A549 (cell line): ENCODE results near the gene FARSB. TPM values are rescaled to one million over a fixed set of nuclear protein-coding genes. Genes with fewer than 3 reads are reported as not detected.

Source experiments
- ATAC-seq, 2 experiments: fragments of 200-7000 bp in 1 of 2; fragments of >200 bp in 1 of 2; cut with Nextera tagmentation in 1 of 2; cut with Tn5 transposase in 1 of 2; 3 replicates each; pipeline versions ENCODE4 v1.8.0 to v1.9.1; 2018 to 2020; ENCODE audit warnings: mild to moderate bottlenecking in 1 of 2, moderate library complexity in 1 of 2
- CTCF ChIA-PET: fragments of 300-600 bp; sonication (Branson Sonifier 250); formaldehyde crosslinking; extraction: SDS; loops from one replicate; lab custom pipeline; 2021; ENCODE audit warnings: antibody characterized with exemption, inconsistent platforms; lab: Yijun Ruan, JAX
- POLR2A ChIA-PET: fragments of 350-600 bp; formaldehyde crosslinking; extraction: SDS; loops from one replicate; lab custom pipeline; 2021; ENCODE audit warnings: antibody characterized with exemption, inconsistent platforms; lab: Yijun Ruan, JAX
- DNase-seq, 2 experiments: peaks; one replicate each; pipeline versions ENCODE4 v3.0.0 to v3.0.0-alpha.2; 2011 to 2016; ENCODE audit warnings: low read depth in 1 of 2, low spot score in 1 of 2
- FAIRE-seq: peaks from 2 replicates; lab custom pipeline; 2011; peaks lifted over from hg19 to GRCh38; lab: Jason Lieb, UNC
- H3K27ac ChIP-seq, 2 experiments: fragments of >200 bp; sonication (Bioruptor Twin); formaldehyde crosslinking; 3 replicates each; pipeline ENCODE4 v1.5.1; 2016 to 2017
- H3K4me1 ChIP-seq: fragments of >200 bp; sonication (Bioruptor Twin); formaldehyde crosslinking; 3 replicates; pipeline ENCODE4 v1.6.1; 2016
- H3K4me2 ChIP-seq: fragments of >200 bp; sonication (Bioruptor Twin); formaldehyde crosslinking; 3 replicates; pipeline ENCODE4 v1.6.1; 2016
- H3K4me3 ChIP-seq: fragments of >200 bp; sonication (Bioruptor Twin); formaldehyde crosslinking; 3 replicates; pipeline ENCODE4 v1.5.1; 2016
- H3K9me3 ChIP-seq: fragments of >200 bp; sonication (Bioruptor Twin); formaldehyde crosslinking; 3 replicates; pipeline ENCODE4 v1.6.1; 2016
- ATOH8 ChIP-seq: fragments of 250-450 bp; sonication (Bioruptor Pico); IDR thresholded peaks from 2 replicates; pipeline ENCODE4 v1.5.0; 2020; ENCODE audit warnings: low read depth, mild to moderate bottlenecking, moderate library complexity
- CBX2 ChIP-seq: fragments of 200-600 bp; sonication (generic); IDR thresholded peaks from 2 replicates; pipeline ENCODE4 v1.6.1; 2016; ENCODE audit warnings: low read depth, mild to moderate bottlenecking, borderline replicate concordance
- CBX8 ChIP-seq: fragments of 200-600 bp; sonication (generic); IDR thresholded peaks from 2 replicates; pipeline ENCODE4 v1.6.1; 2016
- CEBPB ChIP-seq, 2 experiments: fragments of >200 bp in 1 of 2; sonication (Bioruptor Twin) in 1 of 2; formaldehyde crosslinking in 1 of 2; IDR thresholded peaks; 2 replicates each; pipeline ENCODE4 v1.6.1; 2012 to 2016
- CHD2 ChIP-seq: fragments of 150-350 bp; IDR thresholded peaks from 2 replicates; pipeline ENCODE4 v1.6.1; 2014; ENCODE audit warnings: low read length; ENCODE audit not compliant: partially characterized antibody
- EHF ChIP-seq: fragments of 250-450 bp; sonication (Bioruptor Pico); IDR thresholded peaks from 2 replicates; pipeline ENCODE4 v1.5.0; 2020; ENCODE audit warnings: mild to moderate bottlenecking
- EHMT2 ChIP-seq: fragments of 200-600 bp; sonication (generic); IDR thresholded peaks from 2 replicates; pipeline ENCODE4 v1.6.1; 2016; ENCODE audit warnings: antibody characterized with exemption, low read depth, mild to moderate bottlenecking, moderate library complexity
- ELK1 ChIP-seq: fragments of 150-350 bp; IDR thresholded peaks from 2 replicates; pipeline ENCODE4 v1.6.1; 2014; ENCODE audit warnings: low read depth, mild to moderate bottlenecking, low read length
- ESRRA ChIP-seq: fragments of 150-350 bp; IDR thresholded peaks from 2 replicates; pipeline ENCODE4 v1.6.1; 2014; ENCODE audit warnings: mild to moderate bottlenecking, low read length, borderline replicate concordance
- FOSB ChIP-seq: fragments of 250-450 bp; sonication (Bioruptor Pico); IDR thresholded peaks from 2 replicates; pipeline ENCODE4 v1.5.0; 2020; ENCODE audit warnings: mild to moderate bottlenecking, moderate library complexity
- HOXA7 ChIP-seq: fragments of 250-450 bp; sonication (Bioruptor Pico); IDR thresholded peaks from 2 replicates; pipeline ENCODE4 v1.5.0; 2020; ENCODE audit warnings: mild to moderate bottlenecking, moderate library complexity
- HOXB13 ChIP-seq: fragments of 250-450 bp; sonication (Bioruptor Pico); IDR thresholded peaks from 2 replicates; pipeline ENCODE4 v1.5.0; 2020; ENCODE audit warnings: low read depth, mild to moderate bottlenecking, moderate library complexity
- HOXB5 ChIP-seq: fragments of 250-450 bp; sonication (Bioruptor Pico); IDR thresholded peaks from 2 replicates; pipeline ENCODE4 v1.5.0; 2020; ENCODE audit warnings: mild to moderate bottlenecking, moderate library complexity
- JUNB ChIP-seq: fragments of >200 bp; sonication (Bioruptor Twin); formaldehyde crosslinking; IDR thresholded peaks from 2 replicates; pipeline ENCODE4 v1.6.1; 2016
- KDM5A ChIP-seq: fragments of 200-600 bp; sonication (generic); IDR thresholded peaks from 2 replicates; pipeline ENCODE4 v1.6.1; 2016; ENCODE audit warnings: antibody characterized with exemption, mild to moderate bottlenecking
- MAFK ChIP-seq: fragments of 450-650 bp; IDR thresholded peaks from 2 replicates; pipeline ENCODE4 v1.6.1; 2014; ENCODE audit not compliant: partially characterized antibody
- MYC ChIP-seq: IDR thresholded peaks from 2 replicates; pipeline ENCODE4 v1.6.1; 2012; ENCODE audit warnings: mild to moderate bottlenecking, inconsistent platforms, low read length, improper control_type of control experiment, borderline replicate concordance
- SREBF2 ChIP-seq: fragments of 450-650 bp; IDR thresholded peaks from 2 replicates; pipeline ENCODE4 v1.6.1; 2014; ENCODE audit warnings: mild to moderate bottlenecking, moderate library complexity
- USF2 ChIP-seq: fragments of 450-650 bp; IDR thresholded peaks from 2 replicates; pipeline ENCODE4 v1.6.1; 2014; ENCODE audit warnings: antibody characterized with exemption
- ZFP36 ChIP-seq: fragments of 450-650 bp; IDR thresholded peaks from 2 replicates; pipeline ENCODE4 v1.6.1; 2014; ENCODE audit warnings: borderline replicate concordance; ENCODE audit not compliant: partially characterized antibody
- ZNF302 ChIP-seq: fragments of 250-450 bp; sonication (Bioruptor Pico); IDR thresholded peaks from 2 replicates; pipeline ENCODE4 v1.9.0; 2021; ENCODE audit warnings: inconsistent platforms, mild to moderate bottlenecking, moderate library complexity
- WGBS: methylation state at CpG from one replicate; pipeline ENCODE4 v1.1.6; 2017; ENCODE audit errors: missing lambda C conversion rate; 5-methylcytosine and 5-hydroxymethylcytosine counted together
- polyA plus RNA-seq, 4 experiments: library from polyadenylated mRNA; depleted of rRNA in 3 of 4; stranded (reverse); fragments of >200 nt; fragmentation: RNase III in 1 of 4; extraction: RNeasy Plus Mini Kit Qiagen cat#74134 plus additional on column Dnase treatment in 1 of 4; gene quantifications; 2 replicates in 3 of 4; 3 replicates in 1 of 4; pipeline ENCODE4 v1.2.3, GENCODE V29; 2011 to 2017
- TF ChIP-seq, protein P1 (sequence below): IDR thresholded peaks from 2 replicates; pipeline ENCODE4 v1.6.1; 2012
- TF ChIP-seq, protein P2 (sequence below): IDR thresholded peaks from 2 replicates; pipeline ENCODE4 v1.6.1; 2012
- TF ChIP-seq, protein P3 (sequence below): fragments of 200-600 bp; sonication (generic); IDR thresholded peaks from 2 replicates; pipeline ENCODE4 v1.6.1; 2016; ENCODE audit warnings: antibody characterized with exemption, mild to moderate bottlenecking, moderate library complexity

The FARSB gene
- polyA plus RNA-seq, 2 of the 4 experiments (the other 2 are of a cell fraction): 41.0 to 77.4 TPM

DNA sequence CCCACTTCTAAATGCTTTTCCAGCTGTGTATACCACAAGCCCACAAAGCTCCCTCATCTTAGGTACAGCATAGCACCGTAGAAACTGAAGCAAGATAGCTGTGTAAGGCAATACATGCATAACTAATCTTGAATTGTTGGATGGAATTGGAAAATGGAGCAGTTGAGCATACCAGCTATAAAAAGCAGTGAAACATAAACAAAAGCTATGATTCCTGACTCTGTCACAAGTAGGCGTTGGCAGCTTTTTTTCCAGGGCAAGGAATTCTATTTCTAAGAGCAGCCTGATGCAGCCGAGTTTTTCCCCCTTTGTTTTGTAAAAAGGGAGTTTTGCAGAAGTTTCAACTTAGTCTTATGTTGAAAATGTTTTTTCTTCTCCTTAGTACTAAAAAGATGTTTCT is 48.0 kb upstream of the FARSB start (continued):
- TF ChIP-seq ATOH8 (CRISPR knock-in tag): no peak
- no peak for TF ChIP-seq CHD2
- no peak for TF ChIP-seq KDM5A
- TF ChIP-seq MAFK: no peak
- TF ChIP-seq HOXB13 (CRISPR knock-in tag): no peak
- TF ChIP-seq CEBPB (IDR thresholded peaks at IDR 0.05): no peak
- TF ChIP-seq JUNB: no peak
- TF ChIP-seq FOSB: no peak

DNA sequence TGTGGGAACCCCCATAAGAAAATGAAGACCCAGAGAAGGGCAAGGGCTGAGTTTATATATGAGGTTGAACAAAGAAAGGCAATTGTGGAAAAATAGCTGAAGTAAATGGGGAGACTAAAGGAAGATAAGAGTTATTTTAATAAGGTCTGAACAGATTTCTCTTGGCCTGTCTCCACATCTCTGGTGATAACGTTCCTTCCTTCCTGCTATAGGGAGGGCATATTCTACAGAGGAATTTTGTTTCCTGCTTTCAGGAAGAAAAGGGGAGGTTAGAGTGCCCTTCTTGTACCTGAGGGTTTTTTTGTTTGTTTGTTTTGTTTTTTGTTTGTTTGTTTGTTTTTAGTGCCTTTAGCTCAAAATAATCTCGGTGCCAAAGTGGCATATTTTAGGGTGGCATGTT is 47.2 kb upstream of the FARSB start:
- FAIRE-seq: no peak

More for the DNA sequence above, 47.2 kb upstream of the FARSB start:
- Histone ChIP-seq H3K27ac (no peak overlapping the region), H3K9me3 (no peaks in the 10 kb centered on the region), H3K4me3 (no peak overlapping the region), H3K4me1 (peaks cover 5% of the 10 kb centered on the region; the same call in 2 of the 3 replicates), H3K4me2 (no peak overlapping the region)
- POLR2A ChIA-PET: no interaction called here
- no peak for ATAC-seq
- no peak for TF ChIP-seq MYC
- no peak for TF ChIP-seq HOXA7
- TF ChIP-seq EHF (CRISPR knock-in tag): no peak
- TF ChIP-seq CEBPB (IDR thresholded peaks at IDR 0.05): no peak
- TF ChIP-seq KDM5A: no peak
- no peak for TF ChIP-seq ATOH8 (CRISPR knock-in tag)
- no peak for TF ChIP-seq HOXB5
- no peak for TF ChIP-seq ESRRA
- no peak for TF ChIP-seq CHD2
- TF ChIP-seq, protein P1, sequence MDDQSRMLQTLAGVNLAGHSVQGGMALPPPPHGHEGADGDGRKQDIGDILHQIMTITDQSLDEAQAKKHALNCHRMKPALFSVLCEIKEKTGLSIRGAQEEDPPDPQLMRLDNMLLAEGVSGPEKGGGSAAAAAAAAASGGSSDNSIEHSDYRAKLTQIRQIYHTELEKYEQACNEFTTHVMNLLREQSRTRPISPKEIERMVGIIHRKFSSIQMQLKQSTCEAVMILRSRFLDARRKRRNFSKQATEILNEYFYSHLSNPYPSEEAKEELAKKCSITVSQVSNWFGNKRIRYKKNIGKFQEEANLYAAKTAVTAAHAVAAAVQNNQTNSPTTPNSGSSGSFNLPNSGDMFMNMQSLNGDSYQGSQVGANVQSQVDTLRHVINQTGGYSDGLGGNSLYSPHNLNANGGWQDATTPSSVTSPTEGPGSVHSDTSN: no peak
- no peak for TF ChIP-seq CBX8
- TF ChIP-seq SREBF2: no peak
- TF ChIP-seq, protein P2, sequence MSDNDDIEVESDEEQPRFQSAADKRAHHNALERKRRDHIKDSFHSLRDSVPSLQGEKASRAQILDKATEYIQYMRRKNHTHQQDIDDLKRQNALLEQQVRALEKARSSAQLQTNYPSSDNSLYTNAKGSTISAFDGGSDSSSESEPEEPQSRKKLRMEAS: no peak
- no peak for TF ChIP-seq CBX2
- no peak for TF ChIP-seq USF2
- TF ChIP-seq ELK1: no peak
- no peak for TF ChIP-seq EHMT2
- TF ChIP-seq ZFP36: no peak
- TF ChIP-seq ZNF302 (CRISPR knock-in tag): no peak
- TF ChIP-seq, protein P3, sequence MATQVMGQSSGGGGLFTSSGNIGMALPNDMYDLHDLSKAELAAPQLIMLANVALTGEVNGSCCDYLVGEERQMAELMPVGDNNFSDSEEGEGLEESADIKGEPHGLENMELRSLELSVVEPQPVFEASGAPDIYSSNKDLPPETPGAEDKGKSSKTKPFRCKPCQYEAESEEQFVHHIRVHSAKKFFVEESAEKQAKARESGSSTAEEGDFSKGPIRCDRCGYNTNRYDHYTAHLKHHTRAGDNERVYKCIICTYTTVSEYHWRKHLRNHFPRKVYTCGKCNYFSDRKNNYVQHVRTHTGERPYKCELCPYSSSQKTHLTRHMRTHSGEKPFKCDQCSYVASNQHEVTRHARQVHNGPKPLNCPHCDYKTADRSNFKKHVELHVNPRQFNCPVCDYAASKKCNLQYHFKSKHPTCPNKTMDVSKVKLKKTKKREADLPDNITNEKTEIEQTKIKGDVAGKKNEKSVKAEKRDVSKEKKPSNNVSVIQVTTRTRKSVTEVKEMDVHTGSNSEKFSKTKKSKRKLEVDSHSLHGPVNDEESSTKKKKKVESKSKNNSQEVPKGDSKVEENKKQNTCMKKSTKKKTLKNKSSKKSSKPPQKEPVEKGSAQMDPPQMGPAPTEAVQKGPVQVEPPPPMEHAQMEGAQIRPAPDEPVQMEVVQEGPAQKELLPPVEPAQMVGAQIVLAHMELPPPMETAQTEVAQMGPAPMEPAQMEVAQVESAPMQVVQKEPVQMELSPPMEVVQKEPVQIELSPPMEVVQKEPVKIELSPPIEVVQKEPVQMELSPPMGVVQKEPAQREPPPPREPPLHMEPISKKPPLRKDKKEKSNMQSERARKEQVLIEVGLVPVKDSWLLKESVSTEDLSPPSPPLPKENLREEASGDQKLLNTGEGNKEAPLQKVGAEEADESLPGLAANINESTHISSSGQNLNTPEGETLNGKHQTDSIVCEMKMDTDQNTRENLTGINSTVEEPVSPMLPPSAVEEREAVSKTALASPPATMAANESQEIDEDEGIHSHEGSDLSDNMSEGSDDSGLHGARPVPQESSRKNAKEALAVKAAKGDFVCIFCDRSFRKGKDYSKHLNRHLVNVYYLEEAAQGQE: no peak
- DNase-seq: no peak
- 38% methylated on average over 2 of the region's 2 CpGs for WGBS
- CTCF ChIA-PET: interaction anchor here (0.7 to 8.0 kb wide), 9 partner anchors 9 to 236 kb away, joined by 3 to 71 read pairs (median 3); no protein-coding TSS in a partner anchor
